ENCODE results near the gene IGF2.

GRCh38 chr11:2121227-2122130 is 17.7 kb downstream of the IGF2 start:
- no peak for TF ChIP-seq CTCF (IDR thresholded peaks at IDR 0.05)
- TF ChIP-seq POLR2A (IDR thresholded peaks at IDR 0.05): no peak
- no peak for TF ChIP-seq POLR2AphosphoS5 (IDR thresholded peaks at IDR 0.05; ENCODE audit: insufficient read depth in 1 of 2, low read depth in 1 of 2)

All from vagina (tissue), 2 donors.